GM12874 (cell line): ENCODE results near the gene RSBN1.

Source experiments
- CTCF ChIP-seq: IDR thresholded peaks from 2 replicates; pipeline ENCODE4 v1.5.1; 2011; ENCODE audit warnings: low read depth, mild to moderate bottlenecking, control low read depth, low read length, moderate library complexity; ENCODE audit not compliant: insufficient read depth

The RSBN1 gene

DNA sequence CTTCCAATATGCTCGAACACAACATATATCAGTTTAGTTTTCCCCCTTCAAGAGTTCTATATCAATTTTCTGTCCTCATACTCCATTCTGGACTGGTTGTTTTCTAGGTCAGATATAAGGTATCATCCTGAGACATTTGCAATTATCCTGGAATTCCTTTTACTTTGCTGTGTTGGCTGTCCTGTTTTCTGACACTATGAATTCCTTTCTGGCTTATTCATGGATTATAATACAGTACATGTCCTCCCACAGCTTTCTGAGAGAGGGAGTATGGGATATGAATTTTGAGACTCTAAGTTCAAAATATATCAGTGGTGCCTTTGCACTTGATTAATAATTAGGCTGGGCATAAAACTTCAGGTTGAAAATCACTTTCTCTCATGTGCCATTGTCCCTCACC is 64.9 kb downstream of the RSBN1 start:
- TF ChIP-seq CTCF, result no peak

DNA sequence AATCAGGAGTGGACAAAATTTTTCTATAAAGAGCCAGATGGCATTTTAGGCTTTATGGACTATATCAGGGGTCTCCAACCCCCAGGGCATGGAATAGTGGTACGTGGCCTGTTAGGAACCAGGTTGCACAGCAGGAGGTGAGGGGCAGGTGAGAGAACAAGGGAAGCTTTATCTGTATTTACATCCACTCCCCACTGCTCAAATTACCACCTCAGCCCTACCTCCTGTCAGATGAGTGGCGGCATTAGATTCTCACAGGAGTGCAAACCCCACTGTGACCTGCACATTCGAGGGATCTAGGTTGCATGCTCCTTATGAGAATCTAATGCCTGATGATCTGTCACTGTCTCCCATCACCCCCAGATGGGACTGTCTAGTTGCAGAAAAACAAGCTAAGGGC is 66.9 kb downstream of the RSBN1 start:
- TF ChIP-seq CTCF, result no peak

- no peak for TF ChIP-seq CTCF
These were observed 68.2 kb downstream of the RSBN1 start for GRCh38 chr1:113744114-113744513.

GRCh38 chr1:113742515-113742914 is 69.8 kb downstream of the RSBN1 start:
- no peak for TF ChIP-seq CTCF

DNA sequence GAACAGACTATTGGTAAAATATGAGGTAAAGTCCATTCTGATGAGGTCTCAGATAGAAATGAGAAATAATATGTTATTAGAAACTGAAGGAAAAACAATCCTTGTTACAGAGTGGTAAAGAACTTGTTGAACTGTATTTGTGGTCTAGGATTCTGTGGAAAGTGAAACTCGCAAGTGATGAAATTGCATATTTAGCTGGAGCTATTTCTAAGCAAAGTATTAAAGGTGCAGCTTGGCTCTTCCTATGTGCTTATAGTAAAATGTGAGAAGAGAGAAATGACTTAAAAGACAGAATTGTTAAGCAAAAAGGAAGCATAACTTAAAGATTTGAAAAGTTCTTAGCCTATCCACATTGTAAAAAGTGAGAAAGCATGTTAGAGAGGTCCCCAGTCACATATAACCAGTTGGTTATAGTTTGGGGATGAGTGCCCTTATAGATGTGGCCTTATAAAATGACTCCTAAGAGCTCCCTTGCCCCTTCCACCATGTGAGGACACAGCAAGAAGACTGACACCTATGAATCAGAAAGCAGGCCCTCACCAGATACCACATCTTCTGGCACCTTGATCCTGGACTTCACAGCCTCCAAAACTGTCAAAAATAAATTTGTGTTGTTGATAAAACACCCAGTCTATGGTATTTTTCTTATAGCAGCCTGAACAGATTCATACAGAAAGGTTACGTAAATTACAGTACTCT is 77.8 kb downstream of the RSBN1 start:
- TF ChIP-seq CTCF, result no peak

GRCh38 chr1:113732802-113733201 is 79.5 kb downstream of the RSBN1 start:
- no peak for TF ChIP-seq CTCF

DNA sequence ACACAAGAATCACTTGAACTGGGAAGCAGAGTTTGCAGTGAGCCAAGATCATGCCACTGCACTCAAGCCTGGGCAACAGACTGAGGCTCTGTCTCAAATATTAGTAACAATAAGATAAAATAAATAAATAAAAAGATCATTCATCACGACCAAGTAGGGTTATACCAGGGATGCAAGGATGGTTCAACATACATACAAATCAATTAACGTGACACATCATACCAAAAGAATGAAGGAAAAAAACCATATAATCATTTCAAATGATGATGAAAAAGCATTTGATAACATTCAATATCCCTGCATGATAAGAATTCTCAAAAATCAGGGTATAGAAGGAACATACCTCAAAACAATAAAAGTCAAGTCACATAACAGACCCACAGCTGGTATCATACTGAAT is 91.3 kb downstream of the RSBN1 start:
- TF ChIP-seq CTCF, result no peak
